OCI-LY1 (cell line): ENCODE results near the gene CDK9.

ENCODE experiments used
- EZH2 ChIP-seq: fragments of 200-600 bp; sonication (generic), shearing (Covaris generic); IDR thresholded peaks from 2 replicates; pipeline ENCODE4 v1.8.0; 2017; ENCODE audit warnings: borderline replicate concordance, mixed run types, mild to moderate bottlenecking, antibody characterized with exemption, low read length, moderate library complexity, mixed read lengths
- TF ChIP-seq, protein P1 (sequence below): fragments of 200-600 bp; sonication (generic), shearing (Covaris generic); IDR thresholded peaks from 2 replicates; pipeline ENCODE4 v1.5.1; 2017; ENCODE audit warnings: mild to moderate bottlenecking, antibody characterized with exemption, low read length, moderate library complexity, mixed read lengths

DNA sequence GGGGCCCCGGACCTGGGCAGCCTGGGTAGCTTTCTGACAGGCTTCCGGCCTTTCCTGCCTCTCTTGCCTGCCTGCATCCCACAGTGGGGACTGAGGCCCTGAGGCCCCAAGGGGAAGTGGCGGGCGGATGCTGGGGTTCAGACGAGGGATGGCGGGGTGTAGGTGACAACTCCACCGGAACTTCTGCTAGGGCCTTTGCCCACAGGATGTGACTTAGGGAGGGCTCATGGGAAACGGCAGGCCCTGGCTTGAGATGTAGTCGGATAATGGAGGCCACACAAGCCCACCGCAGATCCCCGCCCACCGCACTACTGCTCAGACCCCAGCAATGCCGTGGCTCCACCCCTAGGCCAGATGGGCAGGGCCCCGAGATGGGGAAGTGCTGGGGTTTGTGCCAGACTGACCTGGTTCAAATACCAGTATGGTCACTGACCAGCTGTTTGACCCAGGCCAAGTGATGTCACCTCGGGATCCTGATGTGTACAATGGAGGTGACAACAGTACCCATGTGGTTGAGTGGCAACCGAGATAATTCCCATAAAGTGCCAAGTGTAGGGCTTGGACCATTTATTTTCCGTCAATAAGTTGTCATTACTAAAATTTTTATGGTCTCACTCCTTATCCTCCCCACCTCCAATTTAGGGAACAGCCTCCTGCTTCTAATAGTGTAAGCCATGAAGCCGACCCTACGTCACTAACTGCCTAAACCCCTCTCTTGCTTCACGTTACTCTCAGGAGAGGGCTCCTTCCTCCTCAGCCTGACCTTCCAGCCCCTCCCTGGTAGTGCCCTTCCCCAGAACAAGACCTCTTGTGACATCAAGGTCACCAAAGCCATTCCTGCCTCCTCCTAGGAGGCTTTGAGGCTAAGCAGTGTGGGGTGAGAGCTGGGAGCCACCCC, 2.5 kb upstream of the CDK9 start:
- TF ChIP-seq, protein P1, sequence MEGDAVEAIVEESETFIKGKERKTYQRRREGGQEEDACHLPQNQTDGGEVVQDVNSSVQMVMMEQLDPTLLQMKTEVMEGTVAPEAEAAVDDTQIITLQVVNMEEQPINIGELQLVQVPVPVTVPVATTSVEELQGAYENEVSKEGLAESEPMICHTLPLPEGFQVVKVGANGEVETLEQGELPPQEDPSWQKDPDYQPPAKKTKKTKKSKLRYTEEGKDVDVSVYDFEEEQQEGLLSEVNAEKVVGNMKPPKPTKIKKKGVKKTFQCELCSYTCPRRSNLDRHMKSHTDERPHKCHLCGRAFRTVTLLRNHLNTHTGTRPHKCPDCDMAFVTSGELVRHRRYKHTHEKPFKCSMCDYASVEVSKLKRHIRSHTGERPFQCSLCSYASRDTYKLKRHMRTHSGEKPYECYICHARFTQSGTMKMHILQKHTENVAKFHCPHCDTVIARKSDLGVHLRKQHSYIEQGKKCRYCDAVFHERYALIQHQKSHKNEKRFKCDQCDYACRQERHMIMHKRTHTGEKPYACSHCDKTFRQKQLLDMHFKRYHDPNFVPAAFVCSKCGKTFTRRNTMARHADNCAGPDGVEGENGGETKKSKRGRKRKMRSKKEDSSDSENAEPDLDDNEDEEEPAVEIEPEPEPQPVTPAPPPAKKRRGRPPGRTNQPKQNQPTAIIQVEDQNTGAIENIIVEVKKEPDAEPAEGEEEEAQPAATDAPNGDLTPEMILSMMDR, result no peak
- TF ChIP-seq EZH2, result no peak
